HepG2 (cell line): ENCODE data around the gene LRPAP1. TPM values are rescaled to one million over a fixed set of nuclear protein-coding genes. Genes with fewer than 3 reads are reported as not detected.

Source experiments
- ATAD3A ChIP-seq: sonication (generic); formaldehyde crosslinking; IDR thresholded peaks from 2 replicates; pipeline ENCODE4 v1.4.0; 2020; ENCODE audit warnings: missing genetic modification reagents
- ETV6 ChIP-seq: sonication (generic); formaldehyde crosslinking; conservative IDR thresholded peaks from 2 replicates; pipeline ENCODE4 v1.4.0; 2020; ENCODE audit warnings: missing genetic modification reagents
- RAD21 ChIP-seq: fragments of 450-650 bp; formaldehyde crosslinking; IDR thresholded peaks from 2 replicates; pipeline ENCODE4 v1.5.0; 2020; ENCODE audit warnings: mild to moderate bottlenecking
- RXRA ChIP-seq: sonication (generic); formaldehyde crosslinking; IDR thresholded peaks from 2 replicates; pipeline ENCODE4 v1.5.1; 2020; ENCODE audit warnings: missing genetic modification reagents
- SATB2 ChIP-seq: sonication (generic); formaldehyde crosslinking; IDR thresholded peaks from 2 replicates; pipeline ENCODE4 v1.5.0; 2020; ENCODE audit warnings: missing genetic modification reagents
- THAP11 ChIP-seq: IDR thresholded peaks from 2 replicates; pipeline ENCODE4 v1.6.1; 2016; ENCODE audit warnings: missing biosample characterization, missing genetic modification reagents
- XRCC5 ChIP-seq: fragments of 200-400 bp; formaldehyde crosslinking; optimal IDR thresholded peaks from 2 replicates; pipeline ENCODE3; 2017; ENCODE audit warnings: mild to moderate bottlenecking, low read length
- ZNF589 ChIP-seq: sonication (generic); formaldehyde crosslinking; conservative IDR thresholded peaks from 2 replicates; pipeline ENCODE4 v1.8.0; 2022; ENCODE audit warnings: mild to moderate bottlenecking, moderate library complexity, missing genetic modification reagents
- ZNF614 ChIP-seq: IDR thresholded peaks from 2 replicates; pipeline ENCODE4 v1.6.1; 2018; ENCODE audit warnings: missing biosample characterization, missing genetic modification reagents, inconsistent platforms, borderline replicate concordance
- ZNF788 ChIP-seq: sonication (generic); formaldehyde crosslinking; IDR thresholded peaks from 2 replicates; pipeline ENCODE4 v1.5.0; 2020; ENCODE audit warnings: mild to moderate bottlenecking, missing genetic modification reagents, borderline replicate concordance
- polyA plus RNA-seq, 8 experiments: library from polyadenylated mRNA; depleted of rRNA in 3 of 8; stranded (reverse) in 7 of 8; unstranded in 1 of 8; fragments of >200 nt; fragmentation: Illumina TruSeq in 4 of 8; extraction: Trizol in 4 of 8; gene quantifications; 2 replicates each; pipeline versions ENCODE4 v1.2.1 to v1.2.3, GENCODE V29; 2011 to 2016; ENCODE audit warnings: low read depth in 4 of 8, missing spikeins in 1 of 8, mixed read lengths in 1 of 8; ENCODE audit not compliant: insufficient read depth in 1 of 8
- total RNA-seq, 5 experiments: library from RNA; depleted of rRNA; stranded (reverse); fragments of >200 nt; fragmentation: Illumina TruSeq; extraction: Trizol; gene quantifications; 2 replicates each; pipeline ENCODE4 v1.2.3, GENCODE V29; 2016; ENCODE audit warnings: low read depth in 1 of 5
- TF ChIP-seq, protein P1 (sequence below): sonication (generic); formaldehyde crosslinking; IDR thresholded peaks from 2 replicates; pipeline ENCODE4 v1.4.0; 2020; ENCODE audit warnings: missing genetic modification reagents
- TF ChIP-seq, protein P2 (sequence below): sonication (generic); formaldehyde crosslinking; IDR thresholded peaks from 2 replicates; pipeline ENCODE4 v1.8.0; 2022; ENCODE audit warnings: mild to moderate bottlenecking, missing genetic modification reagents, moderate library complexity
- TF ChIP-seq, protein P3 (sequence below): fragments of 450-650 bp; IDR thresholded peaks from 2 replicates; pipeline ENCODE4 v1.6.1; 2017
- TF ChIP-seq, protein P4 (sequence below), 2 experiments: sonication (generic) in 1 of 2; formaldehyde crosslinking in 1 of 2; IDR thresholded peaks; 2 replicates each; pipeline versions ENCODE4 v1.4.0 to v1.6.1; 2018 to 2020; ENCODE audit warnings: missing genetic modification reagents in 2 of 2, borderline replicate concordance in 1 of 2, low read depth in 1 of 2, mild to moderate bottlenecking in 1 of 2, missing biosample characterization in 1 of 2
- TF ChIP-seq, protein P5 (sequence below): sonication (generic); formaldehyde crosslinking; IDR thresholded peaks from 2 replicates; pipeline ENCODE4 v1.4.0; 2020; ENCODE audit warnings: missing genetic modification reagents, borderline replicate concordance

LRPAP1 gene
- total and polyA plus RNA-seq, 2 of the 13 experiments (the other 11 are each of a cell fraction or from before 2014, with no cell fraction given) = 153 to 191 TPM

DNA sequence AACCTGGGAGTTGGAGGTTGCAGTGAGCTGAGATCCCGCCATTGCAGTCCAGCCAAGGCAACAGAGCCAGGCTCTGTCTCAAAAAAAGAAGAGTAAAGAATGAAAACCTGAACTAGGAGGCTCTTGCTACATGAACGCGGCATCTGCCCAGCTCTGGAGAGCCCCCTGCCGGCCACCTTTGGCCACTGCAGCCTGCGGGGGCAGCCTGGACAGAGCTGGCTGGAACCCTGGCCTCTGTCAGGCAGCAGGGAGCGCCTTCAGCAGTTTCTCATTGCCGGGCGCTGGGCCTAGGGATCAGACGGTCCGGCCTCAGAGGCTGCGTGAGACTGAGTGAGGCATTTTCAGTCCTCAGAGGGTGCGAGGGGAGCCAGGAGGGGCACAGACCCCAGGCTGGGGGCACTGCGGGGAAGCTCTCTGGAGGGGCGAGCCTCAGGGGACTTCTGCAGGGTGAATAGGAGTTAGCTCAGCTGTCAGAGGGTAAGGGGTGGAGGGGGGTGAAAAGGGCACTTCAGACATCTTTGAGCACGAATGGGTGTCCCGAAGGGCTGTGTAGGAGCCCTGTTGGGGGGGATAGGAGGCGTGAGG is 51.6 kb downstream of the LRPAP1 start (continued):
- TF ChIP-seq, protein P1, sequence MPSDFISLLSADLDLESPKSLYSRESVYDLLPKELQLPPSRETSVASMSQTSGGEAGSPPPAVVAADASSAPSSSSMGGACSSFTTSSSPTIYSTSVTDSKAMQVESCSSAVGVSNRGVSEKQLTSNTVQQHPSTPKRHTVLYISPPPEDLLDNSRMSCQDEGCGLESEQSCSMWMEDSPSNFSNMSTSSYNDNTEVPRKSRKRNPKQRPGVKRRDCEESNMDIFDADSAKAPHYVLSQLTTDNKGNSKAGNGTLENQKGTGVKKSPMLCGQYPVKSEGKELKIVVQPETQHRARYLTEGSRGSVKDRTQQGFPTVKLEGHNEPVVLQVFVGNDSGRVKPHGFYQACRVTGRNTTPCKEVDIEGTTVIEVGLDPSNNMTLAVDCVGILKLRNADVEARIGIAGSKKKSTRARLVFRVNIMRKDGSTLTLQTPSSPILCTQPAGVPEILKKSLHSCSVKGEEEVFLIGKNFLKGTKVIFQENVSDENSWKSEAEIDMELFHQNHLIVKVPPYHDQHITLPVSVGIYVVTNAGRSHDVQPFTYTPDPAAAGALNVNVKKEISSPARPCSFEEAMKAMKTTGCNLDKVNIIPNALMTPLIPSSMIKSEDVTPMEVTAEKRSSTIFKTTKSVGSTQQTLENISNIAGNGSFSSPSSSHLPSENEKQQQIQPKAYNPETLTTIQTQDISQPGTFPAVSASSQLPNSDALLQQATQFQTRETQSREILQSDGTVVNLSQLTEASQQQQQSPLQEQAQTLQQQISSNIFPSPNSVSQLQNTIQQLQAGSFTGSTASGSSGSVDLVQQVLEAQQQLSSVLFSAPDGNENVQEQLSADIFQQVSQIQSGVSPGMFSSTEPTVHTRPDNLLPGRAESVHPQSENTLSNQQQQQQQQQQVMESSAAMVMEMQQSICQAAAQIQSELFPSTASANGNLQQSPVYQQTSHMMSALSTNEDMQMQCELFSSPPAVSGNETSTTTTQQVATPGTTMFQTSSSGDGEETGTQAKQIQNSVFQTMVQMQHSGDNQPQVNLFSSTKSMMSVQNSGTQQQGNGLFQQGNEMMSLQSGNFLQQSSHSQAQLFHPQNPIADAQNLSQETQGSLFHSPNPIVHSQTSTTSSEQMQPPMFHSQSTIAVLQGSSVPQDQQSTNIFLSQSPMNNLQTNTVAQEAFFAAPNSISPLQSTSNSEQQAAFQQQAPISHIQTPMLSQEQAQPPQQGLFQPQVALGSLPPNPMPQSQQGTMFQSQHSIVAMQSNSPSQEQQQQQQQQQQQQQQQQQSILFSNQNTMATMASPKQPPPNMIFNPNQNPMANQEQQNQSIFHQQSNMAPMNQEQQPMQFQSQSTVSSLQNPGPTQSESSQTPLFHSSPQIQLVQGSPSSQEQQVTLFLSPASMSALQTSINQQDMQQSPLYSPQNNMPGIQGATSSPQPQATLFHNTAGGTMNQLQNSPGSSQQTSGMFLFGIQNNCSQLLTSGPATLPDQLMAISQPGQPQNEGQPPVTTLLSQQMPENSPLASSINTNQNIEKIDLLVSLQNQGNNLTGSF (CRISPR knock-in tag) = no peak
- TF ChIP-seq RXRA = peak; percentile 19; the same call in 1 of the 2 replicates
- peak; percentile 38; the same call in 1 of the 2 replicates for TF ChIP-seq ZNF788 (CRISPR knock-in tag)
- TF ChIP-seq RAD21 = peak; percentile 74
- TF ChIP-seq, protein P2, sequence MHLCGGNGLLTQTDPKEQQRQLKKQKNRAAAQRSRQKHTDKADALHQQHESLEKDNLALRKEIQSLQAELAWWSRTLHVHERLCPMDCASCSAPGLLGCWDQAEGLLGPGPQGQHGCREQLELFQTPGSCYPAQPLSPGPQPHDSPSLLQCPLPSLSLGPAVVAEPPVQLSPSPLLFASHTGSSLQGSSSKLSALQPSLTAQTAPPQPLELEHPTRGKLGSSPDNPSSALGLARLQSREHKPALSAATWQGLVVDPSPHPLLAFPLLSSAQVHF (CRISPR knock-in tag) = no peak
- TF ChIP-seq ZNF589 (CRISPR knock-in tag) = no peak
- TF ChIP-seq, protein P3, sequence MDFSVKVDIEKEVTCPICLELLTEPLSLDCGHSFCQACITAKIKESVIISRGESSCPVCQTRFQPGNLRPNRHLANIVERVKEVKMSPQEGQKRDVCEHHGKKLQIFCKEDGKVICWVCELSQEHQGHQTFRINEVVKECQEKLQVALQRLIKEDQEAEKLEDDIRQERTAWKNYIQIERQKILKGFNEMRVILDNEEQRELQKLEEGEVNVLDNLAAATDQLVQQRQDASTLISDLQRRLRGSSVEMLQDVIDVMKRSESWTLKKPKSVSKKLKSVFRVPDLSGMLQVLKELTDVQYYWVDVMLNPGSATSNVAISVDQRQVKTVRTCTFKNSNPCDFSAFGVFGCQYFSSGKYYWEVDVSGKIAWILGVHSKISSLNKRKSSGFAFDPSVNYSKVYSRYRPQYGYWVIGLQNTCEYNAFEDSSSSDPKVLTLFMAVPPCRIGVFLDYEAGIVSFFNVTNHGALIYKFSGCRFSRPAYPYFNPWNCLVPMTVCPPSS = no peak
- 0 out of 2 replicates have a peak, but pooled peaks have one; percentile 31 for TF ChIP-seq ZNF614 (CRISPR knock-in tag)
- TF ChIP-seq, protein P4, sequence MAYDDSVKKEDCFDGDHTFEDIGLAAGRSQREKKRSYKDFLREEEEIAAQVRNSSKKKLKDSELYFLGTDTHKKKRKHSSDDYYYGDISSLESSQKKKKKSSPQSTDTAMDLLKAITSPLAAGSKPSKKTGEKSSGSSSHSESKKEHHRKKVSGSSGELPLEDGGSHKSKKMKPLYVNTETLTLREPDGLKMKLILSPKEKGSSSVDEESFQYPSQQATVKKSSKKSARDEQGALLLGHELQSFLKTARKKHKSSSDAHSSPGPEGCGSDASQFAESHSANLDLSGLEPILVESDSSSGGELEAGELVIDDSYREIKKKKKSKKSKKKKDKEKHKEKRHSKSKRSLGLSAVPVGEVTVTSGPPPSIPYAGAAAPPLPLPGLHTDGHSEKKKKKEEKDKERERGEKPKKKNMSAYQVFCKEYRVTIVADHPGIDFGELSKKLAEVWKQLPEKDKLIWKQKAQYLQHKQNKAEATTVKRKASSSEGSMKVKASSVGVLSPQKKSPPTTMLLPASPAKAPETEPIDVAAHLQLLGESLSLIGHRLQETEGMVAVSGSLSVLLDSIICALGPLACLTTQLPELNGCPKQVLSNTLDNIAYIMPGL (CRISPR knock-in tag; IDR thresholded peaks at IDR 0.05; ENCODE audit: borderline replicate concordance in 1 of 2, low read depth in 1 of 2) = 0 out of 4 replicates have a peak, but pooled peaks have one; percentile 32 to 36
- peak; percentile 84 for TF ChIP-seq XRCC5
- TF ChIP-seq ETV6 (CRISPR knock-in tag) = no peak
- no peak for TF ChIP-seq ATAD3A (CRISPR knock-in tag)
- TF ChIP-seq THAP11 (CRISPR knock-in tag) = 0 out of 2 replicates have a peak, but pooled peaks have one; percentile 24
- TF ChIP-seq SATB2 = no peak
- TF ChIP-seq, protein P5, sequence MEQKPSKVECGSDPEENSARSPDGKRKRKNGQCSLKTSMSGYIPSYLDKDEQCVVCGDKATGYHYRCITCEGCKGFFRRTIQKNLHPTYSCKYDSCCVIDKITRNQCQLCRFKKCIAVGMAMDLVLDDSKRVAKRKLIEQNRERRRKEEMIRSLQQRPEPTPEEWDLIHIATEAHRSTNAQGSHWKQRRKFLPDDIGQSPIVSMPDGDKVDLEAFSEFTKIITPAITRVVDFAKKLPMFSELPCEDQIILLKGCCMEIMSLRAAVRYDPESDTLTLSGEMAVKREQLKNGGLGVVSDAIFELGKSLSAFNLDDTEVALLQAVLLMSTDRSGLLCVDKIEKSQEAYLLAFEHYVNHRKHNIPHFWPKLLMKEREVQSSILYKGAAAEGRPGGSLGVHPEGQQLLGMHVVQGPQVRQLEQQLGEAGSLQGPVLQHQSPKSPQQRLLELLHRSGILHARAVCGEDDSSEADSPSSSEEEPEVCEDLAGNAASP (CRISPR knock-in tag) = 0 out of 2 replicates have a peak, but pooled peaks have one; percentile 17
